Measurements from ENCODE around the gene C1QTNF12. TPM values are rescaled to one million over a fixed set of nuclear protein-coding genes. Genes with fewer than 3 reads are reported as not detected.

Gene C1QTNF12
- total RNA-seq, 1 donor from 2014 or later: not detected

DNA sequence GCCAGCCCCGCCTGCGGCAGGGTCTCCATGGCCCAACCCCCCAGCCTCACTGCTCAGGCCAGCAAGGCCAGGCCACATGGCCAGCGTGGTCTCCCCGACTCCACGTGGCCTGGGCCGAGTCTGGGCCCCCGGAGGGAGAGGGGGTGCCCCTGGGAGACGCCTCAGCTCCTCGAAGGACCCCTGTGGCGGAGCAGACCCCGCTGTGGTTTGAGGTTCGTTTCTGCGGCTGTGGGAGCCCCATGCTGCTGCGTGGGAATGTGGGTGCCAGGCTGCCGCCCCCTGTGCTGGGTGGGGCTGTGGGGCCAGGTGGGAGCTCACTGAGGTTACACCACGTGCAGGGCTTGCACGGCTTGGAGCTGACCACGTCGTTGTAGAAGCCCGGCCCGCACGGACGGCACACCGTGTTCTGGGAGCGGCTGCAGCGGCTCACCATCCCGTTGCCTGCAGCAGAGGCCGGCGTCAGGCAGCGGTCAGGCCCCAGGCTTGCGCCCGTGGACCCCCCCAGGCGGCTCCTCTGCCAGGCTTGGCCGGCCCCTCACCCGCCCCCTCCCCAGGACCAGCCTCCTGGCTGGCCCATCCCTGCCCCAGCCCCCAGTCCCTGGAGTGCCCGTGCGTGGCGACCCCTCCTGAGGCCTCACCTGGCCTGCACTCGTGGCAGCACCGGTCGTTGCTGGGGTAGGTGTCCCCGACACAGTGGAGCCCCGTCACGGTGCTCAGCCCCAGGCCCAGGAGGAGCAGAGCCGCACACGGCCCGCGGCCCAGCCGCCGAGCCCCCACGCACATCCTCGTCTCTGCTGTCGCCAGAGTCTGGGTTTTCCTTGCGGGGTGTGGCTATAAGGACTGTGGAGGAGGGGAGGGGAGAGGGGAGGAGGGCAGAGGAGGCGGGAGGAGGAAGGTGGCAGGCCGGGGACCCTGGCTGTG lies 32.9 kb downstream of the C1QTNF12 start, which contains the start of gene TNFRSF4:
Gene TNFRSF4, minus strand, starts transcription at position 809 of the 921 bp plus-strand sequence. Its CDS starts 26 bp downstream, at position 783.
- DNase-seq (ENCODE audit: low spot score): no peak

DNA sequence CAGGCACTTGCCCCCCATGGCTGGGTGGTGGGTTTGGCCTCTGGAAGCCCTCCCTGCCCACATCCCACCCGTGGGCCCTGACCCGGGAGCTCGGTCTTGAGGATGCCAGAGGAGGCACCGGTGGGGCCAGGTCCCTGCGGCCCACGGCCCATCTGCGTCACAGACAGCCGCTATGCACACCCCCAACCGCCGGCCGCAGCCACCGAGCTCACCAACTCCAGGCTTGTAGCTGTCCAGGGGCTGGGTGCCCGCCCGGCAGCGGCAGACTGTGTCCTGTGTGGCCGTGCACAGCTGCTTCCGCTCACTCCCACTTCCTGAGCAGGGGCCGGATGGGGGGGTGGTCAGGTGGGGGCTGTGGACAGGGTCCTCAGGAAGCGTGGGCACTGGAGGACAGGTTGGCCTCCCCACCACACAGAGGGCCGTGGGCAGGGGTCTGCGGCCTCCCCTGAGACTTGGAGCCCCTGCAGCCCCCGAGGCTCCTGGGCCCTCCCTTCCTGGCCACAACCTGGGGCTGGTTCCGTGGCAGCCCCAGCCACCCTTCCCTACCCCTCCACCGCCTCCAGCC lies 33.7 kb downstream of the C1QTNF12 start:
- no peak for DNase-seq (ENCODE audit: low spot score)

DNA sequence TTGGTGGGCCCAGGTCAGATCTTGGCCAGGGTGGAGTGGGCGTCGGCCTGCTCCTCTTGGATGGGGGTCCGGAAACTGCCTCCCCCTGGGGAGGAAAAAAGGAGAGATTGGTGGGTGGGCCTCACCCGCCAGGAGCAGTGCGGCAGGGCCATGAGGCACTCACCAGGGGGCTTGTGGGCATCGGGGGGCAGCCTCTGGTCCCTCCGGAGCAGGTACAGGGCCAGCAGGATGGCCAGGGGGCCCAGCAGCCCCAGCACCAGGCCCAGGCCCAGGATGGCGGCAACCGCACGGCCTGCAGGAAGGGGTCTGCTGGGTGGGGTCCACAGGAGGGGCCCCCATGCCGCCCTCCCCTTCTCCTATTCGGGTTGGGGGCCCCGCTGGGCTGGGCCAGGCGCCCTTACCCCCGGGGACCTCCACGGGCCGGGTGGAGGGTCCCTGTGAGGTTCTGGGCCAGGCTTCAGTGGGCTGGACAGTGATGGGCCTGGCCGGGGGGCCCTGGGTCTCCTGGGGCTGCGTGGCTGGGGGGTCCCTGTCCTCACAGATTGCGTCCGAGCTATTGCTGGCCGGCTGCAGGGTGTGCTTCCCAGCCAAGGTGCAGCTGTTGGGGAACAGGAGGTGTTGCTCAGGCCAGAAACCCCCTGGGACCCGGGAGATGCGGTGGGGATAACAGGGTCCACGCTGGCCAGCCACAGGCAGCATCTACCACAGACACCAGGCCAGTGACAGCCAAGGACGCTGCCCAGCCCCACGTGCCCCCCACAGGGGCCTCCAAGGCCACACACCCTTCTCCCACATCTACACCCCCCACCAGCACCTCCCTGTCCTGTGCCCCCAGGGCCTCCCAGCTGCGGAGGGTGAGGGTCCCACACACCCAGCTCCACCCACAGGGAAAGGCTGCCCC lies 34.7 kb downstream of the C1QTNF12 start:
- no peak for DNase-seq (ENCODE audit: low spot score)

DNA sequence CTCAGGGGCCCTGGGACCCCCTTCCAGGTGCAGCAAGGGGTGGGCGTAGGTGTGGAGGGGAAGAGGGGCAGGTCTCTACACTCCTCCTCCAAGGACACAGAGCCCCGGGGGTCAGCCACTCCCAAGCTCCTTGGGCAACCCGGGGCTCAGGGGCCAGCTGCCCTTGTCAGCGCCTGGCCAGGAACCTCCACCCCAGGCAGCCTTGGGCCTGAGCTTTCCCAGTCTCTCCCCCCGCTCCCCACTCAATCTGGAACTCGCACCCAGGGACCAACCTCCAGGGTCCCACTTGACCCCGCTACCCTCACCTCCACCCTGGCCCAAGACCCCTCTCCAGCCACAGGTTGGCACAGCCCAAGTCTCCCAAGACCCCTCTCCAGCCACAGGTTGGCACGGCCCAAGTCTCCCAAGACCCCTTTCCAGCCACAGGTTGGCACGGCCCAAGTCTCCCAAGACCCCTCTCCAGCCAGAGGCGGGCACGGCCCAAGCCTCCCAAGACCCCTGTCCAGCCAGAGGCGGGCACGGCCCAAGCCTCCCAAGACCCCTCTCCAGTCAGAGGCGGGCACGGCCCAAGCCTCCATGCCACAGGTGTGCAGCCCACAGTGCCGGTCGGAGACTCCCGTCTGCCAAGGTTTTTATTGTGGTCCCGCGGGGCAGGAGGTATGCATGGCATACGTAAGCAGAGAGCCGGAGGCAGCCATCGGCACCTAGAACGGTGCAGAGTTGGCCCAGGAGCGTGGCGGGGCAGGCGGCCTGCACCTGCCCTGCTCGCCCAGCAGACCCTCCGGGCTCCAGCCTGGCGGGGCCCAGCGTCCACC lies 35.6 kb downstream of the C1QTNF12 start:
- no peak for DNase-seq (ENCODE audit: low spot score)

DNA sequence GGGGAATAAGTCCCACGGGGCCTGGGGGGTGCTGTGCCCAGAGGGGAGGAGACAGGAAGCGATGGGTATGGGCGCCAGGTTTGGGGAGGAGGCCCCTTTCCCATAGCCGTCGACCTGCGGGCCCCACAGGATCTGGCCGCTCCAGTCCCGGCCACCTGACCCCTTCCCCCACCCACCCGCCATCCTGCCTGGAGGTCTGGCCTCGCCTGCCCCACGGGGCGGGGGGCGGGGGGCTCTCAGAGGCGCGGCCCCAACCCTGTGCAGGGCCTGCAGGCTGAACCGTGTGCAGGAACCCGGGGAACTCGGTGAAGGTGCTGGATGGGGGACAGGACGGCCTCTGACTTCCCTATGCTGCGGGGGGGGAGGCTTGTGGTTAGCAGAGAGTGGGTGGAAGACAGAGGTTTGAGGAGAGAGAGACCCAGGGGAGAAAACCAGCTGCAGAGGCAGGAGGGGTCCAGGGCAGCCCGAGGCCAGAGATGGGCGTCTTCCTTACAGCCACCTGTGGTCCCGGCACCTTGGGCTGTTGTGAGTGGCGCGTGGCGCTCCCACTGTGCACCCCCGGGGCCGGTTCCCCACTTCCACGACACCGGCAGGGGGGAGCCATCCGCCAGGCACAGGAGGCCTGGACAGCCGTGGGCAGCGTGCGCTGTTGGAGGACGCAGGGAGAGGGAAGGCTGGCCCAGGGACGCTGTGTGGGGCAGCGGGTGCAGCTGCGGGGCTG lies 37.6 kb downstream of the C1QTNF12 start:
- no peak for DNase-seq (ENCODE audit: low spot score)

DNA sequence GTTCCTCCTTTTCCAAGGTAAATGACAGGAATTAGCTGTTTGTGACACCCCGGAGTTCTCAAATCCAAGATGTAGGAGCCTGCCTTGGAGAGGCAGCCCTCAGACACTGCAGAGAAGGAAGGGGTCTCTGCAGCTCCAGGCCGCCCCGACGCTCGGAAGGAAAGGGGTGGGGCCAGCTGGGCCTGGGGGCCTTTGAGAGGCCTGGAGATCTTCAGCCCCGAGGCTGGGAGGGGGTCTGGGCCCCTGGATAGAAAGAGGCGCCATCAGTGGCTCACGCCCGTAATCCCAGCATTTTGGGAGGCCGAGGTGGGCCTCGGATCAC lies 39.0 kb downstream of the C1QTNF12 start:
- DNase-seq (ENCODE audit: low spot score): no peak

DNA sequence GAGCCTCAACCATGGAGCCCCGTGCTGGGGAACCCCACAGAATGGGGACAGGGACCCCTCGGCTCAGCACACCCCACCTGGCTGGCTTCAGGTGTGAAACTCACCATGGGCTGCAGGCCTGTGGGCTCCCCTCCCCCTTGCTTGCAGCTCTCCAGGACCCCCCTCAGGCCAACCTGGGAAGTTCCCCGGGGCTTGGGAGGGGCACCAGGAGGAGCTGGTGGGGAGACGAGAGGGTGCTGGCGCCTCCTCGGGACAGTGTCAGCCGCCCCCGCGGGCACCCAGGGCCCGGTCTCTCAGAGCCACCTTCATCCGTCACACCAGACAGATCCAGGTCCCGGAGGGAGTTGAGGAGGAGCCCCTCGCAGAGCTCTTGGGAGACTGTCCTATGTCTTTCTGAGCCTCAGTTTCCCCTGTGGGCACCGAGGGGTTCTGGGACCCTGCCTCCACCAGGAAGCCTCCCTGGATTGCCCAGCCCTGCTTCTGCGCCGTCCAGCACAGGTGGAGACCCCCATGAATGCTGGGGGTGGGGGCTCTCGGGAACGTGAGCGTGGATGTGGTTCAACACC lies 39.5 kb downstream of the C1QTNF12 start:
- no peak for DNase-seq (ENCODE audit: low spot score)

DNA sequence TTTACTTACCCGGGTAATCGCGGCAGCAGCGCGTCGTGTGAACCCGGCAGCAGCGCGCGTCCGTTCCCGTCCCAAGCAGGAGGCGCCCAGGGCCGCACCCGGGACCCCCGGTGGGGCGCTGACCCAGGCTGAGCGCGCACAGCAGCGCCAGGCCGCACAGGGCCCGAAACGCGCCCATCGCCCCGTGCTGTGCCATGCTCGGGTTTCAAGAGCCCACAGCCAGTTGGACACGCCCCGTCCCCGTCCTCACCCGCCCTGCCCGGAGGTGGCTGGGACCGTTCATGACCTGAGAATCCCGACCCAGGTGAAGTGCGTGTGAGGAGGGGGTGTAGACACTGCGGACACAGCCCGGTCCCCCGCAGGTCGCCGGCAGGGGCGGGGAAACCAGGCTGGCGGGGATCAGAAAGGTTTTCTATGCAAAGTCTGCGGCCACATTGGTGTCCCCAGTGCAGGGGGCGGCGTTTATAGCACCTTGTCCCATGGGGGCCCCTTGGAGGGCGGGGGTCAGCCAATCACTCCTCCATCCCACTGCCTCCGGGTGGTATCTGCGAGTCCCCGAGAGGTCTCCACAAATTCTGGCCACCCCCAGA lies 40.1 kb downstream of the C1QTNF12 start, which contains the start of gene TNFRSF18:
Gene TNFRSF18, minus strand, starts transcription at position 217 of the 590 bp plus-strand sequence. Its CDS starts 21 bp downstream, at position 196.
- DNase-seq (ENCODE audit: low spot score): no peak

DNA sequence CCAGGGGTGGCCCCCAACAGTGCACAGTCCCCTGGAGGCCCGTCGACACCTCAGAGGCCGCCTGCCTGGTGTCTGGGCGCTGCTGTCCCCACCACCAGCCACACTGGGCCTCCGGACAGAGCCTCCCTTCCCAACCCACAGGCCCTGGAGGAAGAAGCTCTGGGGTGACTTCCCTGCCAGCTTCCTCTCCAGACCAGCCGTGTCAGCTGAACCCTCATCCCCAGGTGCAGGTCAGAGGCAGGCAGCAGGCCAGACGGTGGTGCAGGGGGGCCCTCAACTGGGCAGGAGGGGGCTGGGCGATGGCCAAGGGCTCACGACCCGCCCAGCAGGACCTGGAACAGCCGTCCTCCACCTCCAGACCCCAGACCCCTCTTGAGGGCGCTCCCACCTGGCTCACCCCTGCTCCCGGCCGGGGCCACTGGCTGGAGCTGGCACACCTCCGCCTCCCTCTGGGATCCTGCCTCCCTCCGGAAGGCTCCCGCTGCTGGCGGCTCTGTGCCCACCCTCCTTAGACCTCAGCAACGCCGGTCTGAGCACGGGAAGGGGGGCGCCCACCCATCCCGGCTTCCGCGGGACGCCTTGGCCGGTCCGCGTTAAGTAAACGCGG lies 40.6 kb downstream of the C1QTNF12 start:
- no peak for DNase-seq (ENCODE audit: low spot score)

DNA sequence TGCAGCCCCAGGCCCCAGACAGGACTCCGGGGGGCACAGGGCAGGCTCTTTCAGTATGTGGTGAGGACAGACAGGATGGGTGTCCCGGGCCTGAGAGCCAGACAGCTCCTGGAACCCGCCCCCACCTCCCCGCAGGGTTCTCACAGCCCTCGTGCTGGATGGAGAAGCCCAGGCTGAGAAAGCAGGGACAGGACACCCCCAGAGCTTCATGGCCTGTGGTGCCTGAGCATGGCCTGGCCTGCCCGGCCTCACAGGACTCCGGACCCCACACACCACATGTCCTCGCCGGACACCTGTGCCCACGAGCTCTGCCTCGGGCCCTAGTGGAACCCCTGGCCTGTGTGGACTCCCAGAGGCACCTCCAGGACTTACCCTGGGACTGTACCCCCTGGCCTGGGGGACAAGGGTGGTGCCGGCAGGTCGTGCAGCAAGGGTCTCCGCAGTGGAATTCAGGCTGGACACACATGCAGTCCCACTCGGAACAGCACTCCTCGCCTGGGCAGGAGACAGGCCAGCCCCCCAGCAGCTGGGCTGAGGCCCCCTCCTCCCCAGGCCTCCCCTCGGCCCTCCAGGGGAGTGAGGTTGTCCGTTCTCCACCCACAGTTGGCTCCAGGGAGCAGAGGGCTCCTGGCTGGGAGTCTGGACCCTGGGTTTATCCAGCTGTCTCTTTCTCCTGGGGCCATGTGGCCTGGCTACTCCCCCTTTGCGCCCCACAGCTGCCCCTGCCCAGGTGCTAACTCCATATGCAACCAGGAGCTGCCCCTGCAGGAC lies 41.3 kb downstream of the C1QTNF12 start:
- DNase-seq (ENCODE audit: low spot score): no peak

DNA sequence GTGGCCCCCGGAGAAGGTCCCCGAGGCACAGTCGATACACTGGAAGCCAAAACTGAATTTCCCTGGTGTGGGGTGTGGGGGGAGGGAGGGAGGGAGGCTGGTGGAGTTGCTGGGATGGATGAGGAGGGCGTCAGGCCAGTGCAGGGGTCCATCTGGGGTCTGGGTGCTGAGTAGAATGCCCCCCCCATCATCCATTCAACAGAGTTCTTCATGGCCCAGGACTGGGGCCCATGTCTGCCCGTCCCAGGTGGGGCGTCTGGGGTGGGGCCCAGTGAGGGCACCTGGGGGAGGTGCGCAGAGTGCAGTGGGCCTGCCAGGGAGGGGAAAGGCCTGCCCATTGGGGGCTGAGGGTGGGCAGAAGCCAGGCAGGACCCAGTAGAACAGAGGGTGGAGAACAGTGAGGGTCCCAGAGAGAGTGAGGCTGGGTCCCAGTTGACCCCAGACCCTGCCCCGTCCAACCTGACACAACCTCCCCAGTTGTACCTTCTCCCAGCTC lies 42.0 kb downstream of the C1QTNF12 start:
- DNase-seq (ENCODE audit: low spot score): no peak

DNA sequence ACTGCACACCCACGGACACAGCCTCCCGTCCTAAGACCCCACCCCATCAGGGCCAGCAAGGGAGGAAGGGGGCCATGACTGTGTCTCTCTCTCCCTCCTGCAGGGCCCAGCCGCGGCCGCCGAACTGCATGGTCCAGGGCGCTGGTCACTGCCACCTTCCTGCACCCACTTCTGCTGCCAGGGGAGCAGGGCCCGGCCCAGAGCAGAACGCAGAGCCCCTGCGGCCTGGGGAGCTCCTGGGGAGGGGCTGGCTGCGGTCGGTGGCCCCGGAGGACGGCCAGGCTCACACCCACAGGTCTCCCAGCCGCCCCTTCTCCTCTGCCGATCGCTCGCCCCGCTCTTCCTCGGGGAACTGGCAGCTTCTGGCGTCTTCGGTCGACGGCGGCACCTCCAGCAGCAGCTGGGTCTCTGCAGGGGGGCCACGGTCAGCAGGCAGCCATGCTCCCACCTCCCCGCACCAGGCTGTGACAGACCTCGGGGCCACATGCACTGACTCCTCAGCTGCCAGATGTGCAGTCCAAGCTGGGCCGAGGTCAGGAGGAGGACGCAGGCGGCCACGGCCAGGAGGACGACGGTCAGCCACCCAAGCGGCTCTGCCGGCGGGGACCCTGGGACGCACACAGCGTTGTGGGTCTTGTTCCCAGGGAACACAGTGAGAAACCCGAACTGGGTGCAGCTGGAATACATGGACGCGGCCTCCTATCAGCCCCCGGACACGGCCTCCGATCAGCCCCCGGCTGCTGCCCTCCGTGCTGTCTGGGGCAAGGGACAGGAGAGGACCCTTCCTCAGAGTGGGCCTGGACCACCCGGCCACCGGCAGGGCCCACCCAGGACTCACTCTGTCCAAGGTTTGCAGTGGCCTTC lies 42.7 kb downstream of the C1QTNF12 start:
- no peak for DNase-seq (ENCODE audit: low spot score)

DNA sequence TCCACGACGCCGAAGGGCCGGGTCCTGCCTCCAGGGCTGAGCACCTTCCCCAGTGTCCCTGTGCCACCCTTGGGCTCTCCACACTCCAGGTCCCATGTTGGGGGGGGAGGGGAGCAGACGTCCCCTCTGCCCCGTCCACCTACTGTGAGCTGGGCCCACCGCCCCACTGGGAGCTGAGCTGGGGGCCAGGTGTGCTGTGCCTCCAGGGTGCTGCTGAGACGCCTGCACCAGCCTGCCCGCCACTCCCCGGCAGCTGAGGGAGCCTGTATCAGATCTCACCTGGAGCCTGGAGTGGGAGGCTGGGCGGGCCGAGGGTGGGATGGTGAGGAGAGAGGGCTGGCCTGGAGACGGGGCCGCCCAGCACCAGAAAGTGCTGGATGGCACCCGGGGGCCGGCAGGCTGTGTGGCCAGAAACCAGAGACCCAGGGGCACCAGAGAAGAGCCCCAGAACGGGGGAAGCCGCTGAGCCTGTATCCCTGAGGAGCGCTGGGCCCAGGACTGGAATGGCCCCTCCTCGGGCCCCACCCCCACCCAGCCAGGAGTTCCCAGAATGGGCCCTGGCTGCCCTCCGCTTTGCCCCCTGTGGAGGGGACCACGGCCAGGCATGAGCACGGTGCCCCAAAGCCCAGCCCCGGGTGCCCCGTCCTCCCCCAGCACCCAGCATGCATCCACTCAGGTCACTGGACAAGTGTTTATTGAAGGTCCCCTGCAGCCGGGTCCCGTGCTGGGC lies 43.5 kb downstream of the C1QTNF12 start:
- peak; percentile 10 for DNase-seq (ENCODE audit: low spot score)

DNA sequence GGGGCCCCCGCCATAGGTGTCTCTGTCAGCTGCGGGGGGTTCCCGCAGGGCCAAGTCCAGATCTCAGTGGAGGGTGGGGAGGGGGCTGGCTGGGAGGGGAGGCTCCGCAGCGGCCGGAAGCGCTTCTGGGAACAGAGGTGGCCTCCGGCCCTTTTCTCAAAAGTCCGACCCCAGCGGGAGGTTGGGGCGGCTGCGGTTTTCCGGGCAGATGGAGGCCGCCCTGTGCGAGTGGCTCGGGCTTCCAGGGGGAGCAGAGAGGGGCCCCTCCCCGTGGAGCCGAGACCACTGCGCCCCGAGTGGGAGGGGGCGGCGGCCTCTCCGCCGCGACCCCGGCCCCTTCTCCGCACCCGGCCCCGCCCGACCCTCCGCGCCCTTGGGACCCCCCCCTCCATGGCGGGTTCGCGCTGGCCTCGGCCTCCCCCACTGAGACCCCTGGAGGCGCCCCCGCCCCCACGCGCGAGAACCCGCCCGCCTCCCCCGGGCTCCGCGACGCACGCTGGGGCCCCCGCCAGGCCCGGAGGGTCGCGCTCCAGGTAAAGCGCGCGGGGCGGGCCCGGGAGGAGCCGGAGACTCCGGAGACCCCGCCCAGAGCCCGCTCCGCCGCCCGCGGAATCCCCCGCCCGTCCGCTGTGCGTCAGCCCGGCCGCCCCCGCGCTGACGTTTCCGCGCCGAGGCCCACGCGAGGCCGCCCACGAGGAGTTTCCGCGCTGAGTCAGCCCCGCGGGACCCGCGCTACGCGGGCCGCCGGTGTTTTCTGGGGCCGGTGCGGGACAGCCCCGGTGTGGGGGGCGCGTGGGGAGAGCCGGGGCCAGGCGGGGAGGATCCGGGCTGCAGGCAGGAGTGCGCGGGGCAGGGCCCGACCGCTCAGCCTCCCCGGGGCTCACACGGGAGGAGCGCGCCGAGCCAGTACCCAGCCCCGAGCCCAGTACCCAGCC lies 45.4 kb downstream of the C1QTNF12 start:
- DNase-seq (ENCODE audit: low spot score): peak; percentile 37

Measured in umbilical cord (tissue), 2 donors.